HG02763 (cell line): Measurements from ENCODE around the gene DSTN.

Experiments
- ATAC-seq: cut with Tn5 transposase; IDR thresholded peaks from one replicate; pipeline ENCODE4 v1.9.1; 2021; ENCODE audit warnings: mild to moderate bottlenecking, moderate library complexity; ENCODE audit not compliant: unreplicated experiment

DSTN gene

GRCh38 chr20:17622086-17622850 lies 52.4 kb downstream of the DSTN start:
- ATAC-seq, result no peak

DNA sequence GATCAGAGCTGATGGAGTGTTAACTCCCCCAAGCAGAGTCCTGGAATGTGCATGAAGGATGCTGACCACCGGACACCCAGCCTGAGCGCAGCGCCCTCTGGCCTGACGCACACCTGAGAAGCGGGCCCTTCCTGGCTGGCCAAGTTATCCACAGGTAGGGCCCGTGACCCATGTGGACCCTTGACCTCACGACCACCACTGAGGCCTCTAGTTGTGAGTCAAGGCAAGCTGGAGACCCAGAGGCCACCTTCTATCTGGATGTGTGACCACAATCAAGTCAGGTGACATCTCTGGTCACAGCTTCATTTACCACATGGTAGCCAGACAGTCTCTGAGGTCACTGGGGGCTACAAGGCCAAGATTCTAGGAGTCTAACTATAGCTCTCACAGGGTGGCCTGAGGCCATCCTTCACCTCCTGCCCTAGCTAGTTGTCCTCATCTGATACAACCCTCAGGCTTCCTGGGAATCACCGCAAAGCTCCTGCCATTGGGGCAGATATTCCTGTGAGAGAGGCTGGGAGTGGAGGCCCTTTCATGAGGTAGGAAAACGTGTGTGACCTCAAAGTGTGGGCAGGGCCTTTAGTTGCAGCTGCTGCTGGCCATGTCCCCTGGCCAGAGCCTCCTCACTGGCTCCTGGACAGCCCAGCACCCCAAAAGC lies 53.1 kb downstream of the DSTN start:
- no peak for ATAC-seq

DNA sequence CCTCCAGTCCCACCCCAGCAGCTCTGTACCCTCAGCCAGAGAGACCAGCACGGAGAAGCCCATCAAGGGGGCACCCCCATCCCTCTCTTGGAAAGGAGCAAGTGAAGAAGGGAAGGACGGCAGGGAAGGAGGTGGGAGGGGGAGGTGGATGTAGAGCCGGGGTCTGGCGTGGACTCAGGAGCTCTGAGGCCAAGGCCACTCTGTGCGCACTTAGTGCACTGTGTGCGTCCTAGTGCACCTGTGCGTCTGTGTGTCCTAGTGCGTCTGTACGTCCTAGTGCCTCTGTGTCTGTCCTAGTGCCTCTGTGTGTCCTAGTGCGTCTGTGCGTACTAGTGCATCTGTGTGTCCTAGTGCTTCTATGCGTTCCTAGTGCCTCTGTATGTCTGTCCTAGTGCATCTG lies 54.2 kb downstream of the DSTN start:
- ATAC-seq, result no peak

- ATAC-seq, result no peak
Measured at GRCh38 chr20:17624551-17625245, 54.8 kb downstream of the DSTN start.

GRCh38 chr20:17625246-17626051 lies 55.6 kb downstream of the DSTN start:
- ATAC-seq, result no peak

DNA sequence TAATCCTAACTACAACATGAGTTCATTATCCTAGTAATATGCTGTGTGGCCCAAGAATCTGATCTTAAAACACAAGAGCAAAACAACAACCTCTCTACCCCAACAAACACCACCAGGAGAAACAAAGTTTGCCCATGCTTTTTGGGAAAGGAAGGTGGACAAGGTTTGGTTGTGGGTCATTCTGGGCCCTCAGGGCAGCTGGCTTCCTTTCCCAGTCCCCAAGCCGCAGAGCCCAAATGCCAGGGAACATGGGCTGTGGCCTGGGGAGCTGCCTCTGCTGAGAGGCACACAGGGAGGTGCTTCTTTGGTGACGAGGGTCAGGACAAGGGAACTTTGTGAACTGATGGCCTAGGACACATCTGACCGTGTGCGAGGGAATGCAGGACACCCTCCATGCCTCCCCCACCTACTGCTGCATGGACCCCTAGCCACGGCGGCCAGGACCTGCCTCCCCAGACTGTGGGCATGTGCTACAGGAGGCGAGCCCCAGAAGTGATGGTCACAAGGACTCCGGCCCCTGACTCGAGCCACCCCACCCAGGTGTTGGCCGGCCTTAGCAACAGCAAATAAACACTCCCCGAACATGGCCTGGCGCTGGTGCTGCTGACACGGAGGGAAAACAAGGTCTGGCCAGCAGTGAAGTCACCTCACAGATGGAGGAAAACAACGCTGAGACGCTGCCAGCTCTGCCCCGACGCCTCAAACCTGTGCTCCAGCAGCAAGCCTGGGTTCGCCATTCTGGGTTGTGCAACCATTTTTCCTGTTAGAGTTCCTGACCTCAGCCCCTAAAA lies 56.5 kb downstream of the DSTN start:
- no peak for ATAC-seq

DNA sequence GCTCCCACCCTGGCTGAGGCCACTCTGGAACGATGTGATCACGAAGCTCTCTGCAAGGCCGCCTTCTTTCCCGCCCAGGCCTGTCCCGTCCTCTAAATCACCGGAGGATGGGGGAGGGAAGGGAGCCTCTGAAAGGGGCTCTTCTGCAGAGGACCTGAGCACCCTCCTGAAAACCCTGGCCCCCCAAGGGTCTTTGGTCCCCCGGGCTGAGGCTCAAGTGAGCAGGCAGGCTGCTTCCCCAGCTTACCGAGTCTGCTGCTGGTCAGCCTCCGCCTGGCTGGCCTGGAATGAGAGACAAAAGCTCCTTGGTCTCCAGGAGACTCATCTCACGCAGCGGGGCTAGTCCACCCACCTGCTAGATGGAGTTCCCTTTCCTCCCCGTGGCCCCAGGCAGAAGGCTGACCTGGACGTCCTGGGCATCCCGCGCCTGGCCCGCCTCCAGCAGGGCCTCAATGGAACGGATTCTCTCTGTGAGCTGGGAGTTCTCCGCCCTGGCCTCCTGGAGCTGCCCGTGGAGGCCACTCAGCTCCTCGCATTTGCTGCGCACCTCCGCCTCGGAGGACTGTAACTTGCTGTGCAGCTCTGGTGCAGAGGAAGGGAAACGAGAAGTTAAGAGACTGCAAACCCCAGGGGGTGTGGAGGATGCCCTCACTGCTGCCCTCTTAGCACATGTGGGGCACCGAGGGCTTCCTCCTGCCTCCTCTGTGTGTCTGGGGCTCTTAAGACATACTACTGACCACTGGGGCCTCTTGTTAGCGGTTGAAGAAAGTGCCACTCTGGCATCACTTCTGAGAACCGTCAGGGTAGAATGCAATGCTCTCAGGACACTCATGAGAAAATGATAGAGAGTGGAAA lies 57.5 kb downstream of the DSTN start:
- ATAC-seq, result no peak

- no peak for ATAC-seq
Measured at GRCh38 chr20:17628101-17628841, 58.4 kb downstream of the DSTN start.

DNA sequence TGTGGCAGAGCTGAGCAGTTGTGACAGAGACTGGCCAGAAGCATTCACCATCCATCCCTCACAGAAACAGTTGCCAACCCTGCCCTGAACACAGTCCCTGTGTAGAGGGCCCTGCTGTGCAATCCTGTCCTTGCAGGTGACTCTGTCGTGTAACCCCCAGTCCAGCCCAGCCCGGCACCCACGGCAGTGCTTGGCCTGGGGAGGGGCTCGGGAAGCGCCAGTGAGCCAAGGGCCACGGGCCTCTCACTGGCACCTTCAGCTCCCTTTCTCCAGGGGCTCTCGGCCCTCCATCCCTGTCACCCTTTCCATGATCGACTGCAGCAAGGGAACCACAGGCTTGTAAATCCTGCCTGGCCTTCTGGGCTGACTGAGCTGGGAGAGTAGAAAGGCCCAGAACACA lies 59.1 kb downstream of the DSTN start:
- ATAC-seq, result no peak

DNA sequence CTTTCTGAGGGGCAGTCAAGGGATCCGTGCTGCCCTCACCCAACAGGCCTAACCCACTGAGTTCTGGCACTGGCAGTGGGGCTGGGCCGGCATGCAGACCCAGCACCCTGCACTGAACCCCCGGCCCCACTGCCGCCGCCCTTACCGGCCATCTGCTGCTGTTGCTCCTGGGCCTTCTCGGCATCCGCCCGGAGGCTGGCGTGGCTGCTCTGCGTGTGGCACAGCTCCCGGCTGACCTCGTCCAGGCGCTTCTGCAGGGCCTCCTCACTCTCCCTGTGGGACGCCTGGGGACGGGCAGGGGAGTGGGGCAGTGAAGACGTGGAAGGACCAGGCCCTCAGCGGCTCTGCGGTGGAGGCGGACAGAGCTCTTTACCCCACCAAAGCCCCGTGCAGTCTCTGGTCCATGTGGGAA lies 59.8 kb downstream of the DSTN start:
- ATAC-seq, result no peak

GRCh38 chr20:17630151-17630805 lies 60.4 kb downstream of the DSTN start:
- ATAC-seq, result no peak

- no peak for ATAC-seq
Measured at GRCh38 chr20:17630806-17631195, 60.9 kb downstream of the DSTN start.

- no peak for ATAC-seq
Measured at GRCh38 chr20:17631576-17632319, 61.9 kb downstream of the DSTN start.

- ATAC-seq, result no peak
Measured at GRCh38 chr20:17633221-17633849, 63.5 kb downstream of the DSTN start.

DNA sequence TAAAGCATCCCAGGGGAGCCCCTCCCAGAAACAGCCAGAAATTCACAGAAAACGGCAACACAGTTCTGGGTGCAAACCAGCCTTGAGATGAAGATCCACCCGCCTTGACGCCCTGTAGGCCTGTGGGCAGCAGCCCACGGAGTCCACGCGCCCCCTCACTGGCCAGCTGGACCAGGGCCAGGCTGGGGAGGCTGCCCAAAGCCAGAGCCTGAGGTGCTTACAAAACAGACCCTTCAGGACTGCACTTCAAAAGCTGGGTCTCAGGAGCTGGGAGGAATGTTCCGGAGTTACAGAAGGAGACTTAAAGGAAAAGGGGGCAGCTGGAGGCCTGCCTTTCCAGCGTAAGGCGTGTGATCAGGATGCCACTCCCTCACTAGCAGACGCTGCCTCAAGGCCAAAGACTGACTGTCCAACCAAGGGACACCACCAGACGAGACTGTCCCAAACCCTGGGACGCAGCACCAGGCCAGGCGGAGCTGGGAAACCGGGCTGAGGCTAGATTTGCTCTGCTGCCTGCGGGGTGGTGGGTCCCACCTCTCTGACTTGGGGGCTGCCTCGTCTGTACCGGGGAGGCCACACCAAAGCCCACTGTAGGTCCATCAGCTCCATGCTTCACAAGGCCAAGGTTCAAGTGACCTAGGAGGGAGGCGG lies 64.1 kb downstream of the DSTN start:
- ATAC-seq, result no peak

- ATAC-seq, result no peak
Measured at GRCh38 chr20:17634661-17635331, 64.9 kb downstream of the DSTN start.
